Natural killer cell (primary cell): ENCODE data around the gene GPR171. TPM values are rescaled to one million over a fixed set of nuclear protein-coding genes. Genes with fewer than 3 reads are reported as not detected.

Source experiments
- ATAC-seq, 3 donors: fragments of 150-1000 bp in 2 of 3; fragments of 200-7000 bp in 1 of 3; cut with Tn5 transposase; 1 replicate in 1 of 3; 2 replicates in 2 of 3; pipeline ENCODE4 v1.10.0; 2021; ENCODE audit warnings: mild to moderate bottlenecking in 2 of 3, moderate library complexity in 2 of 3
- DNase-seq, 2 donors: peaks; one replicate each; pipeline versions ENCODE4 v3.0.0 to v3.0.0-alpha.2; 2013 to 2021; ENCODE audit warnings: mixed read lengths in 1 of 2
- H3K27ac ChIP-seq: one replicate; pipeline ENCODE4 v1.5.1; 2013; ENCODE audit warnings: mild to moderate bottlenecking, low read length
- H3K27me3 ChIP-seq: one replicate; pipeline ENCODE4 v1.6.1; 2013; ENCODE audit warnings: low read length; ENCODE audit not compliant: control insufficient read depth, insufficient read depth
- H3K36me3 ChIP-seq: one replicate; pipeline ENCODE4 v1.6.1; 2013; ENCODE audit warnings: low read length; ENCODE audit not compliant: control insufficient read depth, insufficient read depth
- H3K4me1 ChIP-seq: one replicate; pipeline ENCODE4 v1.6.1; 2013; ENCODE audit warnings: low read length; ENCODE audit not compliant: control insufficient read depth, insufficient read depth
- H3K4me3 ChIP-seq: one replicate; pipeline ENCODE4 v1.5.1; 2013; ENCODE audit warnings: low read length
- H3K9me3 ChIP-seq: one replicate; pipeline ENCODE4 v1.6.1; 2013; ENCODE audit warnings: low read length; ENCODE audit not compliant: control insufficient read depth, insufficient read depth
- H3K27ac Mint-ChIP-seq, 2 donors: one replicate each; pipeline ENCODE4 v1.8.0; 2022; ENCODE audit warnings: mild to moderate bottlenecking in 2 of 2, mixed read lengths in 2 of 2, moderate library complexity in 1 of 2
- H3K27me3 Mint-ChIP-seq, 2 donors: one replicate each; pipeline ENCODE4 v1.8.0; 2022; ENCODE audit warnings: low read depth in 2 of 2, mixed read lengths in 2 of 2
- H3K36me3 Mint-ChIP-seq: one replicate; pipeline ENCODE4 v1.8.0; 2022; ENCODE audit warnings: mixed read lengths
- H3K4me1 Mint-ChIP-seq, 2 donors: one replicate each; pipeline ENCODE4 v1.8.0; 2022; ENCODE audit warnings: mixed read lengths in 2 of 2
- H3K4me3 Mint-ChIP-seq: one replicate; pipeline ENCODE4 v1.8.0; 2022; ENCODE audit warnings: mild to moderate bottlenecking, moderate library complexity, mixed read lengths
- H3K9me3 Mint-ChIP-seq, 2 donors: one replicate each; pipeline ENCODE4 v1.8.0; 2022; ENCODE audit warnings: mixed read lengths in 2 of 2
- CTCF ChIP-seq: fragments of 200-600 bp; IDR thresholded peaks from one replicate; pipeline ENCODE4 v1.8.0; 2022; ENCODE audit warnings: antibody characterized with exemption
- WGBS: methylation state at CpG from one replicate; pipeline ENCODE4 v1.1.7; 2013; ENCODE audit warnings: missing lambda C conversion rate; ENCODE audit not compliant: insufficient coverage; 5-methylcytosine and 5-hydroxymethylcytosine counted together
- intact Hi-C: fragments of 100-400 bp; cut with micrococcal nuclease; formaldehyde crosslinking; loops from one replicate; pipeline ENCODE4 v1.14.2; 2022
- total RNA-seq, 4 donors: library from RNA; stranded (reverse); fragments of 120-200 nt in 1 of 4; gene quantifications; one replicate each; pipeline versions ENCODE4 v1.2.3 to v1.2.4, GENCODE V29; 2013 to 2022

The GPR171 gene
- total RNA-seq, 3 donors from 2014 or later (not counting 1 experiment from before 2014, with no cell fraction given) = 3.4 to 9.0 (median 8.2) TPM

- H3K4me1 Mint-ChIP-seq = peaks cover 39 to 46% of the 10 kb centered on the region in 2 donors
- intact Hi-C loops = no loop called here
- peak in 1 of 2 donors; percentile 25 for DNase-seq
- no peaks in the 10 kb centered on the region for H3K9me3 Mint-ChIP-seq
- ATAC-seq = peak in 2 of 3 donors; percentile 34 to 45
- H3K36me3 Mint-ChIP-seq = no peaks in the 10 kb centered on the region
- H3K9me3 ChIP-seq = no peaks in the 10 kb centered on the region
- H3K4me3 Mint-ChIP-seq = peak overlapping the region; percentile 57
- no peaks in the 10 kb centered on the region for H3K27me3 ChIP-seq
- H3K27ac ChIP-seq = peak overlapping the region; percentile 61
- H3K36me3 ChIP-seq = no peaks in the 10 kb centered on the region
- H3K4me1 ChIP-seq = peaks cover 29% of the 10 kb centered on the region
- H3K27me3 Mint-ChIP-seq = peaks cover 0 to 4% of the 10 kb centered on the region in 2 donors
- WGBS = 5% methylated on average over 3 of the region's 4 CpGs
- H3K4me3 ChIP-seq = peak overlapping the region; percentile 6
- no peak for TF ChIP-seq CTCF
- peak overlapping the region; percentile 12 to 61 for H3K27ac Mint-ChIP-seq
Observed at GRCh38 chr3:151230646-151231045, 27.6 kb upstream of the GPR171 start.

GRCh38 chr3:151228666-151229040, 25.6 kb upstream of the GPR171 start:
- no peaks in the 10 kb centered on the region for H3K9me3 Mint-ChIP-seq
- peaks cover 26% of the 10 kb centered on the region for H3K4me1 ChIP-seq
- H3K27ac ChIP-seq = no peak overlapping the region
- no peak for DNase-seq
- 73% methylated on average over 1 of the region's 1 CpG for WGBS
- no peak for TF ChIP-seq CTCF
- H3K9me3 ChIP-seq = no peaks in the 10 kb centered on the region
- H3K27ac Mint-ChIP-seq = no peak overlapping the region
- no peaks in the 10 kb centered on the region for H3K36me3 ChIP-seq
- ATAC-seq = no peak
- no peaks in the 10 kb centered on the region for H3K36me3 Mint-ChIP-seq
- no peak overlapping the region for H3K4me3 Mint-ChIP-seq
- no peak overlapping the region for H3K4me3 ChIP-seq
- peaks cover 46 to 52% of the 10 kb centered on the region in 2 donors for H3K4me1 Mint-ChIP-seq
- H3K27me3 ChIP-seq = no peaks in the 10 kb centered on the region
- intact Hi-C loops = loop anchor here (5.0 kb wide), 1 partner anchor 609 kb away; no protein-coding TSS in a partner anchor
- H3K27me3 Mint-ChIP-seq = peaks cover 0 to 3% of the 10 kb centered on the region in 2 donors

- TF ChIP-seq CTCF = peak; percentile 94
- ATAC-seq (peak; percentile 80 to 88 (median 82)), DNase-seq (peak; percentile 69 to 91)
- Mint-ChIP-seq H3K36me3 (no peaks in the 10 kb centered on the region), H3K27me3 (peaks cover 0 to 2% of the 10 kb centered on the region in 2 donors), H3K4me1 (peaks cover 50 to 52% of the 10 kb centered on the region in 2 donors), H3K27ac (peak overlapping the region; percentile 25 to 28), H3K4me3 (no peak overlapping the region), H3K9me3 (no peaks in the 10 kb centered on the region)
- Histone ChIP-seq H3K27ac (peak overlapping the region; percentile 6), H3K36me3 (no peaks in the 10 kb centered on the region), H3K9me3 (no peaks in the 10 kb centered on the region), H3K27me3 (no peaks in the 10 kb centered on the region), H3K4me1 (peaks cover 26% of the 10 kb centered on the region), H3K4me3 (no peak overlapping the region)
- WGBS = 62% methylated on average over 6 of the region's 9 CpGs
- intact Hi-C loops = loop anchor here (1.0 to 5.0 kb wide), 3 partner anchors 55 to 609 kb away; no protein-coding TSS in a partner anchor
Observed at GRCh38 chr3:151227807-151228665, 25.0 kb upstream of the GPR171 start.
